HEK293 (cell line): Measurements from ENCODE around the gene SLX4.

Experiments used
- CTCF ChIA-PET: fragments of 350-600 bp; formaldehyde crosslinking; extraction: SDS; loops from one replicate; lab custom pipeline; 2021; ENCODE audit warnings: antibody characterized with exemption; lab: Yijun Ruan, JAX
- POLR2A ChIA-PET: fragments of 300-600 bp; formaldehyde crosslinking; extraction: SDS; loops from one replicate; lab custom pipeline; 2020; ENCODE audit warnings: antibody characterized with exemption, inconsistent platforms; lab: Yijun Ruan, JAX
- H3K27ac ChIP-seq: fragments of 200-500 bp; sonication (Bioruptor generic); 2 replicates; pipeline ENCODE4 v1.5.1; 2014; ENCODE audit warnings: low read depth, low read length, control low read depth, inconsistent platforms; ENCODE audit errors: extremely low read depth
- H3K36me3 ChIP-seq, 2 experiments: fragments of 200-500 bp in 1 of 2; sonication (Bioruptor generic) in 1 of 2; 1 replicate in 1 of 2; 2 replicates in 1 of 2; pipeline ENCODE4 v1.5.1; 2014 to 2017; ENCODE audit warnings: inconsistent platforms in 2 of 2, low read length in 2 of 2; ENCODE audit not compliant: control insufficient read depth in 2 of 2, insufficient read depth in 1 of 2
- H3K4me1 ChIP-seq: fragments of 200-500 bp; sonication (Bioruptor generic); 2 replicates; pipeline ENCODE4 v1.5.1; 2014; ENCODE audit warnings: mild to moderate bottlenecking, low read length, inconsistent platforms; ENCODE audit not compliant: control insufficient read depth, insufficient read depth
- H3K4me3 ChIP-seq: 2 replicates; pipeline ENCODE4 v1.5.1; 2011; ENCODE audit warnings: low read depth, mild to moderate bottlenecking, control low read depth, low read length, moderate library complexity
- H3K9me3 ChIP-seq: fragments of 200-500 bp; sonication (Bioruptor generic); 2 replicates; pipeline ENCODE4 v1.5.1; 2014; ENCODE audit warnings: low read depth, low read length, inconsistent platforms; ENCODE audit not compliant: control insufficient read depth, insufficient read depth
- BCL11B ChIP-seq: fragments of 450-650 bp; formaldehyde crosslinking; IDR thresholded peaks from 2 replicates; pipeline ENCODE4 v1.5.1; 2016; ENCODE audit warnings: low read depth, missing biosample characterization, missing genetic modification characterization
- EGR2 ChIP-seq: fragments of 450-650 bp; formaldehyde crosslinking; IDR thresholded peaks from 2 replicates; pipeline ENCODE4 v1.5.1; 2016; ENCODE audit warnings: low read depth, missing biosample characterization, missing genetic modification characterization
- FEZF1 ChIP-seq: fragments of 450-650 bp; formaldehyde crosslinking; IDR thresholded peaks from 2 replicates; pipeline ENCODE4 v1.5.1; 2016; ENCODE audit warnings: missing biosample characterization, missing genetic modification characterization
- KLF16 ChIP-seq: fragments of 450-650 bp; formaldehyde crosslinking; IDR thresholded peaks from 2 replicates; pipeline ENCODE4 v1.5.1; 2017; ENCODE audit warnings: missing biosample characterization, missing genetic modification characterization
- OVOL3 ChIP-seq: fragments of 450-650 bp; formaldehyde crosslinking; IDR thresholded peaks from 2 replicates; pipeline ENCODE4 v1.5.1; 2016; ENCODE audit warnings: missing biosample characterization, missing genetic modification characterization
- SCRT2 ChIP-seq: fragments of 450-650 bp; formaldehyde crosslinking; IDR thresholded peaks from 2 replicates; pipeline ENCODE4 v1.5.1; 2016; ENCODE audit warnings: missing biosample characterization, missing genetic modification characterization
- TCF7L2 ChIP-seq: IDR thresholded peaks from 2 replicates; pipeline ENCODE4 v1.6.1; 2011; ENCODE audit warnings: low read depth, mild to moderate bottlenecking, inconsistent platforms, low read length, moderate library complexity, borderline replicate concordance
- YY1 ChIP-seq: fragments of 450-650 bp; formaldehyde crosslinking; IDR thresholded peaks from 2 replicates; pipeline ENCODE4 v1.5.1; 2018; ENCODE audit warnings: missing biosample characterization, missing genetic modification characterization
- ZNF169 ChIP-seq: fragments of 450-650 bp; formaldehyde crosslinking; IDR thresholded peaks from 2 replicates; pipeline ENCODE4 v1.5.1; 2016; ENCODE audit warnings: missing biosample characterization, missing genetic modification characterization
- ZNF184 ChIP-seq: fragments of 450-650 bp; IDR thresholded peaks from 2 replicates; pipeline ENCODE4 v1.5.1; 2018; ENCODE audit warnings: missing biosample characterization, mild to moderate bottlenecking, missing genetic modification characterization
- ZNF223 ChIP-seq: fragments of 450-650 bp; formaldehyde crosslinking; IDR thresholded peaks from 2 replicates; pipeline ENCODE4 v1.5.1; 2016; ENCODE audit warnings: missing biosample characterization, missing genetic modification characterization
- ZNF324 ChIP-seq: fragments of 450-650 bp; formaldehyde crosslinking; IDR thresholded peaks from 2 replicates; pipeline ENCODE4 v1.5.1; 2016; ENCODE audit warnings: missing biosample characterization, missing genetic modification characterization
- ZNF560 ChIP-seq: fragments of 450-650 bp; formaldehyde crosslinking; IDR thresholded peaks from 2 replicates; pipeline ENCODE4 v1.5.1; 2017; ENCODE audit warnings: missing biosample characterization, missing genetic modification characterization, borderline replicate concordance
- ZNF621 ChIP-seq: fragments of 450-650 bp; formaldehyde crosslinking; IDR thresholded peaks from 2 replicates; pipeline ENCODE4 v1.5.1; 2017; ENCODE audit warnings: missing biosample characterization, missing genetic modification characterization
- ZNF654 ChIP-seq: fragments of 450-650 bp; formaldehyde crosslinking; IDR thresholded peaks from 2 replicates; pipeline ENCODE4 v1.5.1; 2016; ENCODE audit warnings: low read depth, missing biosample characterization, missing genetic modification characterization
- ZNF677 ChIP-seq: fragments of 450-650 bp; IDR thresholded peaks from 2 replicates; pipeline ENCODE4 v1.5.0; 2018; ENCODE audit warnings: missing biosample characterization, mild to moderate bottlenecking, missing genetic modification characterization, moderate library complexity
- ZNF768 ChIP-seq: fragments of 450-650 bp; formaldehyde crosslinking; IDR thresholded peaks from 2 replicates; pipeline ENCODE4 v1.5.1; 2018; ENCODE audit warnings: missing biosample characterization, mild to moderate bottlenecking, missing genetic modification characterization
- ZNF843 ChIP-seq: fragments of 450-650 bp; formaldehyde crosslinking; IDR thresholded peaks from 2 replicates; pipeline ENCODE4 v1.5.1; 2016; ENCODE audit warnings: missing biosample characterization, missing genetic modification characterization
- TF ChIP-seq, protein P1 (sequence below): fragments of 450-650 bp; formaldehyde crosslinking; conservative IDR thresholded peaks from 2 replicates; pipeline ENCODE4 v1.5.1; 2016; ENCODE audit warnings: low read depth, missing biosample characterization, missing genetic modification characterization
- TF ChIP-seq, protein P2 (sequence below): fragments of 450-650 bp; formaldehyde crosslinking; IDR thresholded peaks from 2 replicates; pipeline ENCODE4 v1.5.1; 2017; ENCODE audit warnings: missing biosample characterization, missing genetic modification characterization
- TF ChIP-seq, protein P3 (sequence below): fragments of 450-650 bp; formaldehyde crosslinking; IDR thresholded peaks from 2 replicates; pipeline ENCODE4 v1.5.1; 2016; ENCODE audit warnings: missing biosample characterization, missing genetic modification characterization, borderline replicate concordance
- TF ChIP-seq, protein P4 (sequence below): fragments of 450-650 bp; formaldehyde crosslinking; IDR thresholded peaks from 2 replicates; pipeline ENCODE4 v1.5.1; 2016; ENCODE audit warnings: missing biosample characterization, missing genetic modification characterization, low read depth
- TF ChIP-seq, protein P5 (sequence below): fragments of 450-650 bp; formaldehyde crosslinking; IDR thresholded peaks from 2 replicates; pipeline ENCODE4 v1.5.1; 2016; ENCODE audit warnings: missing biosample characterization, missing genetic modification characterization

The SLX4 gene

DNA sequence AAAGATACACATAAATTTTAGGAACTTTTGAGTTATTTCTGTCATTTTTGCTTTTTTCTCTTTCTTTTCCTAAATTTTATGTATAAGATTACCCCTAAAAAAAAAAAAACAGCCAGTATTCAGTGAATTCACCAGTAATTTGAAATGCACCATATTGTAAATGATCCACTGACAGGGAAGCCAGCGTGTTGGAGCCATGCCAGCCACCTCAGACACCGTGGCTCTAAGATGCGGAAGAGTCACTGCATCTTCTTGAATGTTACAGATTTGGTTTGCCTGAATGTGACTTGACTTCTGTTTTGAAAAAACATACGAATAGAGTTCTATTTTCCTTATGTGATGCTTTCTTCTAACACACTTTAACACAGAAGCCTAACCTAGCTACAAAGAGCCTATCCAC lies 73.2 kb downstream of the SLX4 start (continued):
- no peak for TF ChIP-seq ZNF768
- TF ChIP-seq ZNF843 (tag by site-specific recombination): no peak
- no peak for TF ChIP-seq ZNF677 (tag by site-specific recombination)
- TF ChIP-seq TCF7L2: no peak
- TF ChIP-seq OVOL3: no peak
- TF ChIP-seq, protein P1, sequence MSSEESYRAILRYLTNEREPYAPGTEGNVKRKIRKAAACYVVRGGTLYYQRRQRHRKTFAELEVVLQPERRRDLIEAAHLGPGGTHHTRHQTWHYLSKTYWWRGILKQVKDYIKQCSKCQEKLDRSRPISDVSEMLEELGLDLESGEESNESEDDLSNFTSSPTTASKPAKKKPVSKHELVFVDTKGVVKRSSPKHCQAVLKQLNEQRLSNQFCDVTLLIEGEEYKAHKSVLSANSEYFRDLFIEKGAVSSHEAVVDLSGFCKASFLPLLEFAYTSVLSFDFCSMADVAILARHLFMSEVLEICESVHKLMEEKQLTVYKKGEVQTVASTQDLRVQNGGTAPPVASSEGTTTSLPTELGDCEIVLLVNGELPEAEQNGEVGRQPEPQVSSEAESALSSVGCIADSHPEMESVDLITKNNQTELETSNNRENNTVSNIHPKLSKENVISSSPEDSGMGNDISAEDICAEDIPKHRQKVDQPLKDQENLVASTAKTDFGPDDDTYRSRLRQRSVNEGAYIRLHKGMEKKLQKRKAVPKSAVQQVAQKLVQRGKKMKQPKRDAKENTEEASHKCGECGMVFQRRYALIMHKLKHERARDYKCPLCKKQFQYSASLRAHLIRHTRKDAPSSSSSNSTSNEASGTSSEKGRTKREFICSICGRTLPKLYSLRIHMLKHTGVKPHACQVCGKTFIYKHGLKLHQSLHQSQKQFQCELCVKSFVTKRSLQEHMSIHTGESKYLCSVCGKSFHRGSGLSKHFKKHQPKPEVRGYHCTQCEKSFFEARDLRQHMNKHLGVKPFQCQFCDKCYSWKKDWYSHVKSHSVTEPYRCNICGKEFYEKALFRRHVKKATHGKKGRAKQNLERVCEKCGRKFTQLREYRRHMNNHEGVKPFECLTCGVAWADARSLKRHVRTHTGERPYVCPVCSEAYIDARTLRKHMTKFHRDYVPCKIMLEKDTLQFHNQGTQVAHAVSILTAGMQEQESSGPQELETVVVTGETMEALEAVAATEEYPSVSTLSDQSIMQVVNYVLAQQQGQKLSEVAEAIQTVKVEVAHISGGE: no peak
- TF ChIP-seq ZNF654: no peak
- TF ChIP-seq, protein P2, sequence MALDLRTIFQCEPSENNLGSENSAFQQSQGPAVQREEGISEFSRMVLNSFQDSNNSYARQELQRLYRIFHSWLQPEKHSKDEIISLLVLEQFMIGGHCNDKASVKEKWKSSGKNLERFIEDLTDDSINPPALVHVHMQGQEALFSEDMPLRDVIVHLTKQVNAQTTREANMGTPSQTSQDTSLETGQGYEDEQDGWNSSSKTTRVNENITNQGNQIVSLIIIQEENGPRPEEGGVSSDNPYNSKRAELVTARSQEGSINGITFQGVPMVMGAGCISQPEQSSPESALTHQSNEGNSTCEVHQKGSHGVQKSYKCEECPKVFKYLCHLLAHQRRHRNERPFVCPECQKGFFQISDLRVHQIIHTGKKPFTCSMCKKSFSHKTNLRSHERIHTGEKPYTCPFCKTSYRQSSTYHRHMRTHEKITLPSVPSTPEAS (tag by site-specific recombination): no peak
- no peak for TF ChIP-seq FEZF1 (tag by site-specific recombination)

DNA sequence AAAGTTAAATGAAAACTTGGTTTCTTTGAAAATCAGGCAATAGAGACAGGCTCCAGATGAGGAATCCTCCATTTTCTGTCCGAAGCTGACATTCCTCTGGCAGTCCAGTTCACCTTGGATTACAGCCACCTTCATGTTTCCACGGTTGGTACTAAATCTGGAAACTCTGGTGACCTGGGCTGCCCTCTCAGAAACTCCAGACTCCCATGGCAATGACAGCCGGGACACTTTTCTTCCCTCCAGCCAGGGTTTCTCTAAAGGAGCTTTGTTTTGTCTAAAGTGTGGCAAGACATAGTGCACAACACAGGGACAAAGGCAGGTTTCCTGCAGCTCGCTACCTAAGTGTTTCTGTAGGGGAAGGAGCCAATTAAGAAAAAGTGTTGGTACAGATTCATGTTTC lies 74.6 kb downstream of the SLX4 start:
- ChIA-PET POLR2A (interaction anchor here (0.6 kb wide), 1 partner anchor 512 kb away, joined by 6 read pairs; no protein-coding TSS in a partner anchor), CTCF (interaction anchor here (0.6 to 1.0 kb wide), 2 partner anchors 11 to 565 kb away, joined by 3 to 4 read pairs; no protein-coding TSS in a partner anchor)
- no peaks in the 10 kb centered on the region for H3K4me1 ChIP-seq
- peaks cover under 1 to 67% of the 10 kb centered on the region in 2 experiments; a peak in 2 of 3 replicates for H3K36me3 ChIP-seq
- no peak overlapping the region for H3K27ac ChIP-seq
- H3K9me3 ChIP-seq: no peaks in the 10 kb centered on the region
- no peak overlapping the region for H3K4me3 ChIP-seq
- TF ChIP-seq ZNF768: no peak
- no peak for TF ChIP-seq YY1 (tag by site-specific recombination)
- TF ChIP-seq, protein P3, sequence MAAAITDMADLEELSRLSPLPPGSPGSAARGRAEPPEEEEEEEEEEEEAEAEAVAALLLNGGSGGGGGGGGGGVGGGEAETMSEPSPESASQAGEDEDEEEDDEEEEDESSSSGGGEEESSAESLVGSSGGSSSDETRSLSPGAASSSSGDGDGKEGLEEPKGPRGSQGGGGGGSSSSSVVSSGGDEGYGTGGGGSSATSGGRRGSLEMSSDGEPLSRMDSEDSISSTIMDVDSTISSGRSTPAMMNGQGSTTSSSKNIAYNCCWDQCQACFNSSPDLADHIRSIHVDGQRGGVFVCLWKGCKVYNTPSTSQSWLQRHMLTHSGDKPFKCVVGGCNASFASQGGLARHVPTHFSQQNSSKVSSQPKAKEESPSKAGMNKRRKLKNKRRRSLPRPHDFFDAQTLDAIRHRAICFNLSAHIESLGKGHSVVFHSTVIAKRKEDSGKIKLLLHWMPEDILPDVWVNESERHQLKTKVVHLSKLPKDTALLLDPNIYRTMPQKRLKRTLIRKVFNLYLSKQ: no peak
- TF ChIP-seq, protein P4, sequence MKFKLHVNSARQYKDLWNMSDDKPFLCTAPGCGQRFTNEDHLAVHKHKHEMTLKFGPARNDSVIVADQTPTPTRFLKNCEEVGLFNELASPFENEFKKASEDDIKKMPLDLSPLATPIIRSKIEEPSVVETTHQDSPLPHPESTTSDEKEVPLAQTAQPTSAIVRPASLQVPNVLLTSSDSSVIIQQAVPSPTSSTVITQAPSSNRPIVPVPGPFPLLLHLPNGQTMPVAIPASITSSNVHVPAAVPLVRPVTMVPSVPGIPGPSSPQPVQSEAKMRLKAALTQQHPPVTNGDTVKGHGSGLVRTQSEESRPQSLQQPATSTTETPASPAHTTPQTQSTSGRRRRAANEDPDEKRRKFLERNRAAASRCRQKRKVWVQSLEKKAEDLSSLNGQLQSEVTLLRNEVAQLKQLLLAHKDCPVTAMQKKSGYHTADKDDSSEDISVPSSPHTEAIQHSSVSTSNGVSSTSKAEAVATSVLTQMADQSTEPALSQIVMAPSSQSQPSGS (tag by site-specific recombination): no peak
- no peak for TF ChIP-seq ZNF324
- no peak for TF ChIP-seq EGR2
- no peak for TF ChIP-seq ZNF560 (tag by site-specific recombination)
- TF ChIP-seq BCL11B (tag by site-specific recombination): no peak
- no peak for TF ChIP-seq ZNF223
- no peak for TF ChIP-seq KLF16 (tag by site-specific recombination)
- TF ChIP-seq ZNF621 (tag by site-specific recombination): no peak
- TF ChIP-seq ZNF169 (tag by site-specific recombination): no peak
- TF ChIP-seq, protein P5, sequence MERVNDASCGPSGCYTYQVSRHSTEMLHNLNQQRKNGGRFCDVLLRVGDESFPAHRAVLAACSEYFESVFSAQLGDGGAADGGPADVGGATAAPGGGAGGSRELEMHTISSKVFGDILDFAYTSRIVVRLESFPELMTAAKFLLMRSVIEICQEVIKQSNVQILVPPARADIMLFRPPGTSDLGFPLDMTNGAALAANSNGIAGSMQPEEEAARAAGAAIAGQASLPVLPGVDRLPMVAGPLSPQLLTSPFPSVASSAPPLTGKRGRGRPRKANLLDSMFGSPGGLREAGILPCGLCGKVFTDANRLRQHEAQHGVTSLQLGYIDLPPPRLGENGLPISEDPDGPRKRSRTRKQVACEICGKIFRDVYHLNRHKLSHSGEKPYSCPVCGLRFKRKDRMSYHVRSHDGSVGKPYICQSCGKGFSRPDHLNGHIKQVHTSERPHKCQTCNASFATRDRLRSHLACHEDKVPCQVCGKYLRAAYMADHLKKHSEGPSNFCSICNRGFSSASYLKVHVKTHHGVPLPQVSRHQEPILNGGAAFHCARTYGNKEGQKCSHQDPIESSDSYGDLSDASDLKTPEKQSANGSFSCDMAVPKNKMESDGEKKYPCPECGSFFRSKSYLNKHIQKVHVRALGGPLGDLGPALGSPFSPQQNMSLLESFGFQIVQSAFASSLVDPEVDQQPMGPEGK: no peak
- no peak for TF ChIP-seq ZNF184 (tag by site-specific recombination)
- TF ChIP-seq SCRT2: no peak
